GM21381 (cell line): Measurements from ENCODE around the gene ATP6V0E2.
A peak's percentile ranks its signal among the peaks of the same experiment; 100 is the strongest.

Source experiments
- ATAC-seq: cut with Tn5 transposase; IDR thresholded peaks from one replicate; pipeline ENCODE4 v1.9.1; 2021; ENCODE audit warnings: mild to moderate bottlenecking, moderate library complexity; ENCODE audit not compliant: unreplicated experiment

ATP6V0E2 gene

GRCh38 chr7:149838224-149838991 is 35.4 kb upstream of the ATP6V0E2 start, which contains the start of gene ZNF862:
Gene ZNF862 (plus strand): TSS chr7:149838375. CDS start chr7:149838612, 237 bp downstream.
- peak; percentile 96 for ATAC-seq

GRCh38 chr7:149838992-149839408 is 34.8 kb upstream of the ATP6V0E2 start:
- no peak for ATAC-seq

GRCh38 chr7:149839933-149840332 is 33.8 kb upstream of the ATP6V0E2 start:
- ATAC-seq, result no peak

GRCh38 chr7:149843566-149843965 is 30.2 kb upstream of the ATP6V0E2 start:
- ATAC-seq, result no peak

GRCh38 chr7:149844445-149844844 is 29.3 kb upstream of the ATP6V0E2 start:
- no peak for ATAC-seq

GRCh38 chr7:149845257-149845980 is 28.4 kb upstream of the ATP6V0E2 start:
- no peak for ATAC-seq

- no peak for ATAC-seq
Measured at GRCh38 chr7:149846021-149846420, 27.7 kb upstream of the ATP6V0E2 start.

GRCh38 chr7:149846436-149847046 is 27.2 kb upstream of the ATP6V0E2 start:
- peak; percentile 60 for ATAC-seq

GRCh38 chr7:149849174-149849573 is 24.6 kb upstream of the ATP6V0E2 start:
- ATAC-seq, result no peak

- ATAC-seq, result no peak
Measured at GRCh38 chr7:149850007-149850594, 23.7 kb upstream of the ATP6V0E2 start.

GRCh38 chr7:149850716-149851115 is 23.1 kb upstream of the ATP6V0E2 start:
- ATAC-seq, result no peak

- no peak for ATAC-seq
Measured at GRCh38 chr7:149851449-149851848, 22.3 kb upstream of the ATP6V0E2 start.

GRCh38 chr7:149853157-149853556 is 20.6 kb upstream of the ATP6V0E2 start:
- no peak for ATAC-seq

- no peak for ATAC-seq
Measured at GRCh38 chr7:149854611-149855360, 19.0 kb upstream of the ATP6V0E2 start.

- ATAC-seq, result no peak
Measured at GRCh38 chr7:149855361-149856305, 18.1 kb upstream of the ATP6V0E2 start.

GRCh38 chr7:149856583-149856982 is 17.2 kb upstream of the ATP6V0E2 start:
- no peak for ATAC-seq

- no peak for ATAC-seq
Measured at GRCh38 chr7:149859369-149859768, 14.4 kb upstream of the ATP6V0E2 start.

- no peak for ATAC-seq
Measured at GRCh38 chr7:149859876-149860275, 13.9 kb upstream of the ATP6V0E2 start.
